H1 (cell line): ENCODE measurements around the gene EIF2B2. TPM values are rescaled to one million over a fixed set of nuclear protein-coding genes. Genes with fewer than 3 reads are reported as not detected.

Experiments
- CTCF ChIA-PET: fragments of 300-600 bp; sonication (Branson Sonifier 250); formaldehyde crosslinking; loops from one replicate; lab custom pipeline; 2021; ENCODE audit not compliant: partially characterized antibody; lab: Charles Lee
- POLR2A ChIA-PET: fragments of 300-600 bp; sonication (Branson Sonifier 250); formaldehyde crosslinking; loops from one replicate; lab custom pipeline; 2021; ENCODE audit warnings: inconsistent platforms; ENCODE audit not compliant: partially characterized antibody; lab: Charles Lee
- DNase-seq, 2 experiments: peaks; one replicate each; pipeline versions ENCODE4 v3.0.0 to v3.0.0-alpha.2; 2010 to 2022; ENCODE audit warnings: low spot score in 2 of 2, low read depth in 1 of 2, mixed read lengths in 1 of 2
- FAIRE-seq: peaks from 2 replicates; lab custom pipeline; 2011; peaks lifted over from hg19 to GRCh38; lab: Jason Lieb, UNC
- H2AFZ ChIP-seq: 2 replicates; pipeline ENCODE4 v1.8.1; 2012; ENCODE audit warnings: low read length, inconsistent platforms
- H2AK5ac ChIP-seq: 2 replicates; pipeline ENCODE4 v1.6.1; 2013; ENCODE audit warnings: low read depth, low read length
- H2BK120ac ChIP-seq: replicated peaks from 2 replicates; pipeline ENCODE3; 2013; ENCODE audit warnings: low read depth, low read length, inconsistent platforms
- H2BK12ac ChIP-seq: 2 replicates; pipeline ENCODE4 v1.6.1; 2013; ENCODE audit warnings: low read depth, low read length
- H2BK15ac ChIP-seq: 2 replicates; pipeline ENCODE4 v1.6.1; 2013; ENCODE audit warnings: low read length
- H2BK20ac ChIP-seq: 2 replicates; pipeline ENCODE4 v1.6.1; 2013; ENCODE audit warnings: low read length
- H2BK5ac ChIP-seq: 2 replicates; pipeline ENCODE4 v1.6.1; 2013; ENCODE audit warnings: low read depth, low read length
- H3K14ac ChIP-seq: 2 replicates; pipeline ENCODE4 v1.6.1; 2013; ENCODE audit warnings: inconsistent platforms; ENCODE audit not compliant: insufficient read length
- H3K18ac ChIP-seq: 2 replicates; pipeline ENCODE4 v1.6.1; 2013; ENCODE audit warnings: low read length; ENCODE audit errors: extremely low read depth
- H3K23ac ChIP-seq: 2 replicates; pipeline ENCODE4 v1.6.1; 2013; ENCODE audit warnings: inconsistent platforms; ENCODE audit not compliant: insufficient read length
- H3K23me2 ChIP-seq: 2 replicates; pipeline ENCODE4 v1.6.1; 2013; ENCODE audit warnings: low read depth, low read length
- H3K27ac ChIP-seq: 2 replicates; pipeline ENCODE4 v1.6.1; 2011; ENCODE audit warnings: low read depth, low read length, inconsistent platforms
- H3K27me3 ChIP-seq, 4 experiments: replicated peaks in 1 of 4; 1 replicate in 1 of 4; 2 replicates in 3 of 4; pipeline versions ENCODE4 v1.6.1 to v1.8.1; 2011 to 2013; ENCODE audit warnings: low read length in 3 of 4, mild to moderate bottlenecking in 3 of 4, inconsistent platforms in 2 of 4, mixed read lengths in 2 of 4, moderate library complexity in 1 of 4; ENCODE audit not compliant: control insufficient read depth in 3 of 4, insufficient read depth in 3 of 4; ENCODE audit errors: extremely low read depth in 1 of 4
- H3K36me3 ChIP-seq, 4 experiments: 2 replicates each; pipeline versions ENCODE4 v1.6.1 to v1.8.1; 2011 to 2013; ENCODE audit warnings: mild to moderate bottlenecking in 4 of 4, low read length in 3 of 4, moderate library complexity in 2 of 4, control low read depth in 1 of 4, inconsistent platforms in 1 of 4; ENCODE audit not compliant: insufficient read depth in 4 of 4, control insufficient read depth in 2 of 4
- H3K4ac ChIP-seq: replicated peaks from 2 replicates; pipeline ENCODE3; 2013; ENCODE audit warnings: low read length, low read depth, mixed read lengths, inconsistent platforms; ENCODE audit not compliant: insufficient read length
- H3K4me1 ChIP-seq, 4 experiments: replicated peaks in 1 of 4; 1 replicate in 1 of 4; 2 replicates in 3 of 4; pipeline versions ENCODE4 v1.6.1 to v1.8.1; 2011 to 2013; ENCODE audit warnings: low read length in 3 of 4, inconsistent platforms in 2 of 4, mixed read lengths in 1 of 4; ENCODE audit not compliant: insufficient read depth in 4 of 4, control insufficient read depth in 3 of 4
- H3K4me2 ChIP-seq, 2 experiments: 2 replicates each; pipeline versions ENCODE4 v1.6.1 to v1.8.1; 2011 to 2013; ENCODE audit warnings: low read depth in 2 of 2, low read length in 2 of 2, control low read depth in 1 of 2, inconsistent platforms in 1 of 2, mild to moderate bottlenecking in 1 of 2; ENCODE audit not compliant: insufficient read depth in 1 of 2
- H3K4me3 ChIP-seq, 4 experiments: fragments of 200-600, 300-600 bp in 1 of 4; sonication (generic), shearing (Covaris generic), sonication (Bioruptor Twin) in 1 of 4; 2 replicates each; pipeline versions ENCODE4 v1.5.1 to v1.8.1; 2011 to 2016; ENCODE audit warnings: low read length in 4 of 4, low read depth in 3 of 4, control low read depth in 2 of 4, inconsistent platforms in 2 of 4, mild to moderate bottlenecking in 2 of 4, mixed read lengths in 1 of 4, moderate library complexity in 1 of 4; ENCODE audit not compliant: insufficient read depth in 2 of 4; ENCODE audit errors: extremely low read depth in 1 of 4
- H3K56ac ChIP-seq: replicated peaks from 2 replicates; pipeline ENCODE3; 2013; ENCODE audit warnings: low read depth, mild to moderate bottlenecking, mixed read lengths, low read length, inconsistent platforms; ENCODE audit not compliant: insufficient read length
- H3K79me1 ChIP-seq: 2 replicates; pipeline ENCODE4 v1.6.1; 2013; ENCODE audit warnings: low read depth, low read length, control low read depth
- H3K79me2 ChIP-seq, 2 experiments: 2 replicates each; pipeline versions ENCODE4 v1.6.1 to v1.8.1; 2012 to 2013; ENCODE audit warnings: low read length in 2 of 2, mild to moderate bottlenecking in 2 of 2, inconsistent platforms in 1 of 2; ENCODE audit not compliant: insufficient read depth in 2 of 2, control insufficient read depth in 1 of 2
- H3K9ac ChIP-seq, 4 experiments: replicated peaks in 1 of 4; 1 replicate in 1 of 4; 2 replicates in 3 of 4; pipeline versions ENCODE4 v1.6.1 to v1.8.1; 2011 to 2013; ENCODE audit warnings: low read depth in 3 of 4, low read length in 3 of 4, control low read depth in 2 of 4, mild to moderate bottlenecking in 2 of 4, moderate library complexity in 2 of 4, inconsistent platforms in 1 of 4; ENCODE audit errors: extremely low read depth in 1 of 4
- H3K9me3 ChIP-seq, 2 experiments: 2 replicates each; pipeline versions ENCODE4 v1.6.1 to v1.8.1; 2012 to 2013; ENCODE audit warnings: mild to moderate bottlenecking in 2 of 2, moderate library complexity in 2 of 2, control low read depth in 1 of 2, inconsistent platforms in 1 of 2, low read depth in 1 of 2, low read length in 1 of 2, mixed read lengths in 1 of 2; ENCODE audit not compliant: insufficient read depth in 2 of 2
- H4K20me1 ChIP-seq, 2 experiments: replicated peaks in 1 of 2; 2 replicates each; pipeline versions ENCODE3 to v1.8.1; 2011 to 2013; ENCODE audit warnings: inconsistent platforms in 2 of 2, low read length in 2 of 2, mild to moderate bottlenecking in 1 of 2; ENCODE audit not compliant: insufficient read depth in 2 of 2, control insufficient read depth in 1 of 2
- H4K5ac ChIP-seq: 2 replicates; pipeline ENCODE4 v1.6.1; 2013; ENCODE audit warnings: low read length, low read depth, mixed read lengths, inconsistent platforms; ENCODE audit not compliant: insufficient read length
- H4K8ac ChIP-seq: 2 replicates; pipeline ENCODE4 v1.8.0; 2013; ENCODE audit warnings: mild to moderate bottlenecking, moderate library complexity, low read length, inconsistent platforms; ENCODE audit not compliant: insufficient read depth; ENCODE audit errors: extremely low read depth
- H4K91ac ChIP-seq: replicated peaks from 2 replicates; pipeline ENCODE3; 2013; ENCODE audit warnings: low read length, mixed read lengths, inconsistent platforms; ENCODE audit not compliant: insufficient read length
- WGBS, 2 experiments: shearing (Covaris generic) in 1 of 2; methylation state at CpG; one replicate each; pipeline versions ENCODE4 v1.1.6 to v1.1.7; 2013 to 2015; ENCODE audit warnings: low lambda C conversion rate in 2 of 2, mixed read lengths in 2 of 2, inconsistent platforms in 1 of 2, low coverage in 1 of 2, missing lambda C conversion rate in 1 of 2; ENCODE audit not compliant: insufficient replicate concordance in 2 of 2, insufficient coverage in 1 of 2, insufficient read length in 1 of 2; ENCODE audit errors: extremely low coverage in 1 of 2, missing lambda C conversion rate in 1 of 2; 5-methylcytosine and 5-hydroxymethylcytosine counted together
- polyA plus RNA-seq, 7 experiments: library from polyadenylated mRNA; depleted of rRNA in 3 of 7; stranded (reverse) in 5 of 7; unstranded in 2 of 7; fragments of >200 nt in 5 of 7; fragments of 200-250 nt in 2 of 7; gene quantifications; 1 replicate in 5 of 7; 2 replicates in 1 of 7; 4 replicates in 1 of 7; pipeline versions ENCODE4 v1.2.1 to v1.2.3, GENCODE V29; 2011 to 2013; ENCODE audit warnings: missing spikeins in 2 of 7, mixed read lengths in 2 of 7
- total RNA-seq: library from RNA; stranded (reverse); fragmentation: NEBNext Ultra II Directional; extraction: Animal tissue kit (Norgen Biotek cat#: 25700); gene quantifications from 2 replicates; pipeline ENCODE4 v1.2.1, GENCODE V29; 2021

Gene EIF2B2
- total and polyA plus RNA-seq, 2 of the 8 experiments (the other 6 are each of a cell fraction or from before 2014, with no cell fraction given): 42.6 to 79.9 TPM

- ChIA-PET POLR2A (interaction anchor here (0.9 to 1.7 kb wide), 3 partner anchors 14 to 39 kb away, joined by 3 to 4 read pairs (median 4); partner anchors contain the start of gene RPS6KL1), CTCF (interaction anchor here (0.7 to 11.8 kb wide), 12 partner anchors 7 to 221 kb away, joined by 3 to 146 read pairs (median 4); no protein-coding TSS in a partner anchor)
- DNase-seq (no peak), FAIRE-seq (no peak)
- Histone ChIP-seq H3K27ac (no peak overlapping the region), H2AK5ac (no peak overlapping the region), H3K4ac (no peak overlapping the region), H3K4me2 (no peak overlapping the region), H2BK12ac (no peak overlapping the region), H4K5ac (no peak overlapping the region), H3K9me3 (no peaks in the 10 kb centered on the region), H4K91ac (no peak overlapping the region), H2BK5ac (no peak overlapping the region), H2BK15ac (no peak overlapping the region), H3K27me3 (peaks cover 0 to 1% (median 0%) of the 10 kb centered on the region in 4 experiments; a peak in 1 of 7 replicates), H3K14ac (no peak overlapping the region), H2BK120ac (no peak overlapping the region), H3K56ac (no peak overlapping the region), H3K36me3 (no peaks in the 10 kb centered on the region), H2AFZ (no peak overlapping the region), H3K9ac (no peak overlapping the region), H4K8ac (no peak overlapping the region), H3K18ac (no peak overlapping the region), H3K4me1 (peaks cover 0 to 11% (median under 1%) of the 10 kb centered on the region in 4 experiments; a peak in 4 of 7 replicates), H3K79me1 (no peaks in the 10 kb centered on the region), H3K79me2 (no peaks in the 10 kb centered on the region), H4K20me1 (no peaks in the 10 kb centered on the region), H3K23me2 (no peaks in the 10 kb centered on the region), H3K4me3 (no peak overlapping the region), H2BK20ac (no peak overlapping the region), H3K23ac (no peak overlapping the region)
- 80% methylated on average over 5 of the region's 5 CpGs; no CpG with 5 or more reads in 1 of the 2 experiments for WGBS, 2 experiments
Observed at GRCh38 chr14:74961238-74961911, 41.3 kb upstream of the EIF2B2 start.
